Measurements from ENCODE around the gene MEIKIN. TPM values are rescaled to one million over a fixed set of nuclear protein-coding genes. Genes with fewer than 3 reads are reported as not detected.

The MEIKIN gene
- total and polyA plus RNA-seq, 2 donors (not counting 1 experiment from before 2014, with no cell fraction given), result not detected

DNA sequence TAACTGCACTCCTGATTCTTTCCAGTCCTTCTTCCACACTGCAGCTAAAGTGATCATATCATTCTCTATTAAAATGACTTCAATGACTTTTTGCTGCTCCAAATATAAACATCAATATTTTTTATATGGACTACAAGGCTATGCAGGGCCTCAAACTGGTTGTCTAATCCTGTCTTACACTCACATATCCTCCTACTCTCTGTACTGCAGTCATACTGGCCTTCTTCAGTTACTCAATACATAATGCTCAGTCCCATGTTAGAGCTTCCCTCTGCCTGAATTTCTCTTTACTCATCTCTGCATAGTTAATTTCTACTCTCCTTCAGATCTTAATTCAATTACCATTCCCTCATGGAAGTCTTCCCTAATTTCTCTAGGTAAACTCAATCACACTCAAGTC, 3.4 kb downstream of the MEIKIN start:
- Histone ChIP-seq H3K9ac (ENCODE audit: insufficient read depth, low read length) (no peak overlapping the region), H3K4me1 (ENCODE audit: control insufficient read depth, extremely low read depth, insufficient read depth, low read length) (no peaks in the 10 kb centered on the region), H3K27me3 (ENCODE audit: control insufficient read depth, insufficient read depth, low read length) (no peaks in the 10 kb centered on the region), H3K9me3 (ENCODE audit: control insufficient read depth, insufficient read depth, low read depth, low read length) (no peaks in the 10 kb centered on the region), H3K4me2 (ENCODE audit: extremely low read depth, insufficient read depth, low read length) (no peak overlapping the region), H2AFZ (ENCODE audit: low read length) (no peak overlapping the region), H3K27ac (ENCODE audit: insufficient read depth, low read length) (no peak overlapping the region), H3K36me3 (ENCODE audit: control insufficient read depth, insufficient read depth, low read length) (no peaks in the 10 kb centered on the region), H4K20me1 (ENCODE audit: control insufficient read depth, extremely low read depth, insufficient read depth, low read length) (no peaks in the 10 kb centered on the region), H3K79me2 (ENCODE audit: control insufficient read depth, insufficient read depth, low read length) (no peaks in the 10 kb centered on the region), H3K4me3 (replicated peaks in 1 of 4; ENCODE audit: control extremely low read depth in 1 of 4, insufficient read depth in 1 of 4, low read depth in 3 of 4, low read length in 4 of 4) (no peak overlapping the region)
- no peak for DNase-seq (ENCODE audit: low read depth in 2 of 2)
- TF ChIP-seq, protein P1, sequence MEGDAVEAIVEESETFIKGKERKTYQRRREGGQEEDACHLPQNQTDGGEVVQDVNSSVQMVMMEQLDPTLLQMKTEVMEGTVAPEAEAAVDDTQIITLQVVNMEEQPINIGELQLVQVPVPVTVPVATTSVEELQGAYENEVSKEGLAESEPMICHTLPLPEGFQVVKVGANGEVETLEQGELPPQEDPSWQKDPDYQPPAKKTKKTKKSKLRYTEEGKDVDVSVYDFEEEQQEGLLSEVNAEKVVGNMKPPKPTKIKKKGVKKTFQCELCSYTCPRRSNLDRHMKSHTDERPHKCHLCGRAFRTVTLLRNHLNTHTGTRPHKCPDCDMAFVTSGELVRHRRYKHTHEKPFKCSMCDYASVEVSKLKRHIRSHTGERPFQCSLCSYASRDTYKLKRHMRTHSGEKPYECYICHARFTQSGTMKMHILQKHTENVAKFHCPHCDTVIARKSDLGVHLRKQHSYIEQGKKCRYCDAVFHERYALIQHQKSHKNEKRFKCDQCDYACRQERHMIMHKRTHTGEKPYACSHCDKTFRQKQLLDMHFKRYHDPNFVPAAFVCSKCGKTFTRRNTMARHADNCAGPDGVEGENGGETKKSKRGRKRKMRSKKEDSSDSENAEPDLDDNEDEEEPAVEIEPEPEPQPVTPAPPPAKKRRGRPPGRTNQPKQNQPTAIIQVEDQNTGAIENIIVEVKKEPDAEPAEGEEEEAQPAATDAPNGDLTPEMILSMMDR (conservative IDR thresholded peaks at IDR 0.05 in 1 of 2, IDR thresholded peaks at IDR 0.05 in 1 of 2; ENCODE audit: low read depth in 1 of 2, low read length in 2 of 2), result no peak
- no peak for TF ChIP-seq EZH2 (IDR thresholded peaks at IDR 0.05; ENCODE audit: low read length, missing control alignments)

DNA sequence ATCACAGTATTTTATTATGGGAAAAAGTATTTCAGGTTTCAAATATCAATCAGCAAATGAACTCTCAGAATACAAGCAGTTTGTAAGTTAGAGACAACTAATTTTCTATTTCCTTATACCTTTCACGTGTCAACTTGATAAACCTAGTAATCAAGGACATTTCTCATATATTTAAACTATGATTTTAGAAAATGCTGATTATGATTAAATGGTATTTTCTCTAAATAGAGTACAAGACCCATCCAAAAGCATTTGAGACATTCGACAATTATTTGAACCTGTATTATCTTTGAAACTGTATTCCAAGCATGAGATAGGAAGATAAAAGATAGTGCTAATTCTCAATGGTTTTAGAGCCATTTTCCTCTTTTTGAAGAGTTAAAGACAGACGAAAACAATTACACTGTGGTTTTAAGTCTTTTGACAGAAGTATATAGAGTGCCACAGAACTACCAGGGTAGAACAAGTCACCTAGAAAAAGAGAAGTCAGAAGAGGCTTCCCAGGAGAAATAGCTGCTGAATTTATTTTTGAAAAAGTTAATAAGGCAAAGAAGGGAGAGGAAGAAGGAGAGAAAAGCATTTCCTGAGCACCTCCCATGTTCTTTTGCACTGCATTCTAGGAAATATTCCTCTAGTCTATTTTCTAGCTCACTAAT, 5.6 kb downstream of the MEIKIN start:
- Histone ChIP-seq H3K4me2 (ENCODE audit: extremely low read depth, insufficient read depth, low read length) (no peak overlapping the region), H3K4me3 (replicated peaks in 1 of 4; ENCODE audit: control extremely low read depth in 1 of 4, insufficient read depth in 1 of 4, low read depth in 3 of 4, low read length in 4 of 4) (no peak overlapping the region), H2AFZ (ENCODE audit: low read length) (no peak overlapping the region), H3K27ac (ENCODE audit: insufficient read depth, low read length) (no peak overlapping the region), H3K4me1 (ENCODE audit: control insufficient read depth, extremely low read depth, insufficient read depth, low read length) (no peaks in the 10 kb centered on the region), H3K9me3 (ENCODE audit: control insufficient read depth, insufficient read depth, low read depth, low read length) (no peaks in the 10 kb centered on the region), H3K36me3 (ENCODE audit: control insufficient read depth, insufficient read depth, low read length) (no peaks in the 10 kb centered on the region), H3K27me3 (ENCODE audit: control insufficient read depth, insufficient read depth, low read length) (no peaks in the 10 kb centered on the region), H3K9ac (ENCODE audit: insufficient read depth, low read length) (no peak overlapping the region), H3K79me2 (ENCODE audit: control insufficient read depth, insufficient read depth, low read length) (no peaks in the 10 kb centered on the region), H4K20me1 (ENCODE audit: control insufficient read depth, extremely low read depth, insufficient read depth, low read length) (no peaks in the 10 kb centered on the region)
- no peak for DNase-seq (ENCODE audit: low read depth in 2 of 2)
- TF ChIP-seq, protein P1 (conservative IDR thresholded peaks at IDR 0.05 in 1 of 2, IDR thresholded peaks at IDR 0.05 in 1 of 2; ENCODE audit: low read depth in 1 of 2, low read length in 2 of 2), result no peak
- no peak for TF ChIP-seq EZH2 (IDR thresholded peaks at IDR 0.05; ENCODE audit: low read length, missing control alignments)

DNA sequence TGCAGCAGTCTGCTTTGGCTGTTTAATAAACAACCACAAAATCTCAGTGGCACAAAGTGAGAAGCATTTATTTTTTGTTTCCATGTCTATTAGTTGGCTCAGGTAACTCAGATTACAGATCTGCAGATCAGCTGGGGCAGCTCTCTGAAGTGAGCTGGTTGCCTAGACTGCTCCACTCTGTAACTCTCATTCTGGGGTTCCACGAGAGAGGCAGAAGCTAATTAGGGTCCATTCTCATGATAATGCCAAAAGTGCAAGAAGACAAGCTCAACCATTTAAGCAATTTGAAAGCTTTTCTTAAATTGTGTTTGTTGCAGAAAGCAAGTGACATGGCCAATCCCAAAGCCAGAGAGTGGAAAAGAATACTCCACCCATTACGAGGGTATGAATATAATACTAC, 13.2 kb downstream of the MEIKIN start:
- H3K4me1 ChIP-seq (ENCODE audit: control insufficient read depth, extremely low read depth, insufficient read depth, low read length), result no peaks in the 10 kb centered on the region
- no peak overlapping the region for H3K9ac ChIP-seq (ENCODE audit: insufficient read depth, low read length)
- no peak overlapping the region for H3K27ac ChIP-seq (ENCODE audit: insufficient read depth, low read length)
- TF ChIP-seq, protein P1 (conservative IDR thresholded peaks at IDR 0.05 in 1 of 2, IDR thresholded peaks at IDR 0.05 in 1 of 2; ENCODE audit: low read depth in 1 of 2, low read length in 2 of 2), result no peak
- TF ChIP-seq EZH2 (IDR thresholded peaks at IDR 0.05; ENCODE audit: low read length, missing control alignments), result no peak
- no peak overlapping the region for H3K4me2 ChIP-seq (ENCODE audit: extremely low read depth, insufficient read depth, low read length)
- H3K36me3 ChIP-seq (ENCODE audit: control insufficient read depth, insufficient read depth, low read length), result no peaks in the 10 kb centered on the region
- H4K20me1 ChIP-seq (ENCODE audit: control insufficient read depth, extremely low read depth, insufficient read depth, low read length), result no peaks in the 10 kb centered on the region
- no peaks in the 10 kb centered on the region for H3K9me3 ChIP-seq (ENCODE audit: control insufficient read depth, insufficient read depth, low read depth, low read length)
- no peaks in the 10 kb centered on the region for H3K79me2 ChIP-seq (ENCODE audit: control insufficient read depth, insufficient read depth, low read length)
- H2AFZ ChIP-seq (ENCODE audit: low read length), result no peak overlapping the region
- no peak for DNase-seq (ENCODE audit: low read depth in 2 of 2)
- H3K27me3 ChIP-seq (ENCODE audit: control insufficient read depth, insufficient read depth, low read length), result no peaks in the 10 kb centered on the region
- H3K4me3 ChIP-seq (replicated peaks in 1 of 4; ENCODE audit: control extremely low read depth in 1 of 4, insufficient read depth in 1 of 4, low read depth in 3 of 4, low read length in 4 of 4), result no peak overlapping the region

All from fibroblast of lung (primary cell).